Measurements from ENCODE around the gene NFAT5.
"Not testable (repeated sequence)": the region's sequence is repeated elsewhere in the genome, so short reads cannot be mapped to it uniquely, and the experiment has no call there.

The NFAT5 gene

GRCh38 chr16:69725480-69726312, 159.9 kb downstream of the NFAT5 start:
- peaks cover 5% of the 10 kb centered on the region for H3K36me3 Mint-ChIP-seq
- H3K9me3 Mint-ChIP-seq, result no peaks in the 10 kb centered on the region
- CTCF ChIA-PET, result interaction anchor here (0.5 to 3.4 kb wide), 4 partner anchors 8 to 552 kb away, joined by 3 to 20 read pairs (median 3); partner anchors contain the start of gene NOB1
- H3K27ac Mint-ChIP-seq, result peak overlapping the region; percentile 98
- DNase-seq, result no peak
- H3K4me3 Mint-ChIP-seq, result peak overlapping the region; percentile 95
- no peaks in the 10 kb centered on the region for H3K27me3 Mint-ChIP-seq
- H3K4me1 Mint-ChIP-seq, result peaks cover 64% of the 10 kb centered on the region

- Mint-ChIP-seq H3K4me3 (peak within 1 kb of the TSS; percentile 95), H3K27ac (peak within 1 kb of the TSS; percentile 98), H3K4me1 (peaks cover 64% of the 10 kb centered on the region), H3K36me3 (peaks cover 5% of the 10 kb centered on the region), H3K27me3 (no peaks in the 10 kb centered on the region), H3K9me3 (no peaks in the 10 kb centered on the region)
- CTCF ChIA-PET, result interaction anchor here (0.6 to 3.4 kb wide), 4 partner anchors 9 to 28 kb away, joined by 3 to 20 read pairs (median 4); partner anchors contain the start of gene NOB1
- DNase-seq, result peak; percentile 96
Observed at GRCh38 chr16:69726313-69727060, 160.7 kb downstream of the NFAT5 start, which contains the start of gene NQO1. NQO1 (minus strand) TSS chr16:69726560; CDS start chr16:69726439, 121 bp downstream.

- Mint-ChIP-seq H3K4me1 (peaks cover 56% of the 10 kb centered on the region), H3K4me3 (peak overlapping the region; percentile 55)
Observed at GRCh38 chr16:69727916-69728270, 162.1 kb downstream of the NFAT5 start.

GRCh38 chr16:69729030-69729429, 163.3 kb downstream of the NFAT5 start:
- H3K27me3 Mint-ChIP-seq, H3K27ac Mint-ChIP-seq, DNase-seq, H3K4me3 Mint-ChIP-seq, H3K9me3 Mint-ChIP-seq, H3K36me3 Mint-ChIP-seq: not testable (repeated sequence)
- CTCF ChIA-PET, result interaction anchor here (0.6 to 1.4 kb wide), 2 partner anchors 25 to 318 kb away, joined by 3 to 6 read pairs; partner anchors contain the start of gene NOB1
- H3K4me1 Mint-ChIP-seq, result peaks cover 44% of the 10 kb centered on the region

More at GRCh38 chr16:69727916-69728270, 162.1 kb downstream of the NFAT5 start:
- no peak for DNase-seq
- peak overlapping the region; percentile 98 for H3K27ac Mint-ChIP-seq
- H3K9me3 Mint-ChIP-seq, result no peaks in the 10 kb centered on the region
- no peaks in the 10 kb centered on the region for H3K27me3 Mint-ChIP-seq
- peaks cover 5% of the 10 kb centered on the region for H3K36me3 Mint-ChIP-seq
- CTCF ChIA-PET, result interaction anchor here (0.9 to 1.5 kb wide), 2 partner anchors 17 to 27 kb away, joined by 5 read pairs; partner anchors contain the start of gene NOB1

- CTCF ChIA-PET, H3K36me3 Mint-ChIP-seq, H3K27ac Mint-ChIP-seq, H3K27me3 Mint-ChIP-seq, DNase-seq, H3K9me3 Mint-ChIP-seq, H3K4me3 Mint-ChIP-seq: not testable (repeated sequence)
- peaks cover 25% of the 10 kb centered on the region for H3K4me1 Mint-ChIP-seq
Observed at GRCh38 chr16:69731280-69731679, 165.5 kb downstream of the NFAT5 start.

GRCh38 chr16:69732101-69732500, 166.3 kb downstream of the NFAT5 start:
- peaks cover 17% of the 10 kb centered on the region for H3K4me1 Mint-ChIP-seq
- no peak overlapping the region for H3K27ac Mint-ChIP-seq
- H3K27me3 Mint-ChIP-seq, result no peaks in the 10 kb centered on the region
- DNase-seq, result no peak
- H3K9me3 Mint-ChIP-seq, result no peaks in the 10 kb centered on the region
- no peak overlapping the region for H3K4me3 Mint-ChIP-seq
- CTCF ChIA-PET, result no interaction called here
- H3K36me3 Mint-ChIP-seq, result peaks cover 1% of the 10 kb centered on the region

- no peak for DNase-seq
- Mint-ChIP-seq H3K4me3 (no peak overlapping the region), H3K27me3 (no peaks in the 10 kb centered on the region), H3K27ac (no peak overlapping the region), H3K4me1 (no peaks in the 10 kb centered on the region), H3K9me3 (no peaks in the 10 kb centered on the region), H3K36me3 (peaks cover 54% of the 10 kb centered on the region)
- CTCF ChIA-PET, result no interaction called here
Observed at GRCh38 chr16:69741519-69741918, 175.8 kb downstream of the NFAT5 start.

- CTCF ChIA-PET, result no interaction called here
- H3K4me3 Mint-ChIP-seq, result no peak overlapping the region
- no peaks in the 10 kb centered on the region for H3K9me3 Mint-ChIP-seq
- H3K36me3 Mint-ChIP-seq, result peaks cover 54% of the 10 kb centered on the region
- H3K4me1 Mint-ChIP-seq, result no peaks in the 10 kb centered on the region
- DNase-seq, result no peak
- no peaks in the 10 kb centered on the region for H3K27me3 Mint-ChIP-seq
- no peak overlapping the region for H3K27ac Mint-ChIP-seq
Observed at GRCh38 chr16:69741951-69742904, 176.5 kb downstream of the NFAT5 start.

- H3K36me3 Mint-ChIP-seq, result peaks cover 72% of the 10 kb centered on the region
- CTCF ChIA-PET, result interaction anchor here (2.1 kb wide), 1 partner anchor 10 kb away, joined by 6 read pairs; the partner anchor contains the start of gene NOB1
- no peak overlapping the region for H3K4me3 Mint-ChIP-seq
- DNase-seq, result no peak
- no peaks in the 10 kb centered on the region for H3K27me3 Mint-ChIP-seq
- H3K27ac Mint-ChIP-seq, result peak overlapping the region; percentile 72
- H3K4me1 Mint-ChIP-seq, result peaks cover 2% of the 10 kb centered on the region
- H3K9me3 Mint-ChIP-seq, result no peaks in the 10 kb centered on the region
Observed at GRCh38 chr16:69744363-69745231, 178.8 kb downstream of the NFAT5 start.

GRCh38 chr16:69745232-69745612, 179.5 kb downstream of the NFAT5 start:
- Mint-ChIP-seq H3K27me3 (no peaks in the 10 kb centered on the region), H3K4me1 (peaks cover 2% of the 10 kb centered on the region), H3K9me3 (no peaks in the 10 kb centered on the region), H3K36me3 (peaks cover 67% of the 10 kb centered on the region), H3K27ac (peak overlapping the region; percentile 33), H3K4me3 (no peak overlapping the region)
- CTCF ChIA-PET, result interaction anchor here (2.1 kb wide), 1 partner anchor 9 kb away, joined by 6 read pairs; the partner anchor contains the start of gene NOB1
- no peak for DNase-seq

GRCh38 chr16:69745959-69746358, 180.2 kb downstream of the NFAT5 start:
- Mint-ChIP-seq H3K4me1 (peaks cover 2% of the 10 kb centered on the region), H3K27ac (no peak overlapping the region), H3K27me3 (no peaks in the 10 kb centered on the region), H3K4me3 (no peak overlapping the region), H3K36me3 (peaks cover 69% of the 10 kb centered on the region), H3K9me3 (no peaks in the 10 kb centered on the region)
- CTCF ChIA-PET, result interaction anchor here (2.1 kb wide), 1 partner anchor 8 kb away, joined by 6 read pairs; the partner anchor contains the start of gene NOB1
- no peak for DNase-seq

- H3K4me3 Mint-ChIP-seq, result no peak overlapping the region
- no peaks in the 10 kb centered on the region for H3K27me3 Mint-ChIP-seq
- no peaks in the 10 kb centered on the region for H3K9me3 Mint-ChIP-seq
- peaks cover 7% of the 10 kb centered on the region for H3K4me1 Mint-ChIP-seq
- DNase-seq, result no peak
- H3K27ac Mint-ChIP-seq, result no peak overlapping the region
- CTCF ChIA-PET, result interaction anchor here (2.1 kb wide), 1 partner anchor 7 kb away, joined by 6 read pairs; the partner anchor contains the start of gene NOB1
- H3K36me3 Mint-ChIP-seq, result peaks cover 69% of the 10 kb centered on the region
Observed at GRCh38 chr16:69747115-69747514, 181.3 kb downstream of the NFAT5 start.
